B cell (primary cell): ENCODE results near the gene RPS28. TPM values are rescaled to one million over a fixed set of nuclear protein-coding genes. Genes with fewer than 3 reads are reported as not detected.
"Not testable (repeated sequence)": the region's sequence is repeated elsewhere in the genome, so short reads cannot be mapped to it uniquely, and the experiment has no call there.

Experiments used
- ATAC-seq: fragments of 200-7000 bp; cut with Tn5 transposase; one replicate; pipeline ENCODE4 v1.10.0; 2021; ENCODE audit warnings: low read depth, mild to moderate bottlenecking, moderate number of reproducible peaks, moderate library complexity
- CTCF ChIA-PET: fragments of 350-600 bp; sonication (Branson Sonifier 250); formaldehyde crosslinking; loops from one replicate; lab custom pipeline; 2021; ENCODE audit warnings: antibody characterized with exemption, inconsistent platforms; lab: Charles Lee
- POLR2A ChIA-PET: fragments of 350-600 bp; sonication (Branson Sonifier 250); formaldehyde crosslinking; loops from one replicate; lab custom pipeline; 2021; ENCODE audit warnings: antibody characterized with exemption; lab: Charles Lee
- DNase-seq: peaks from one replicate; pipeline ENCODE4 v3.0.0; 2013
- H2AFZ ChIP-seq: 2 replicates; pipeline ENCODE4 v1.6.1; 2012; ENCODE audit warnings: mild to moderate bottlenecking, low read depth, low read length; ENCODE audit not compliant: insufficient read depth, poor library complexity, severe bottlenecking
- H3K27ac ChIP-seq, 2 donors: 1 replicate in 1 of 2; 2 replicates in 1 of 2; pipeline ENCODE4 v1.5.1; 2012 to 2013; ENCODE audit warnings: low read length in 2 of 2, mild to moderate bottlenecking in 2 of 2, moderate library complexity in 1 of 2
- H3K27me3 ChIP-seq, 4 experiments: fragments of 200-600 bp in 1 of 4; sonication (generic) in 1 of 4; replicated peaks in 1 of 4; 1 replicate in 2 of 4; 2 replicates in 2 of 4; pipeline versions ENCODE4 v1.6.1 to v1.7.0; 2013 to 2016; ENCODE audit warnings: low read length in 3 of 4, mild to moderate bottlenecking in 2 of 4, mixed read lengths in 1 of 4, moderate library complexity in 1 of 4; ENCODE audit not compliant: insufficient read depth in 4 of 4, control insufficient read depth in 3 of 4; ENCODE audit errors: control extremely low read depth in 1 of 4
- H3K36me3 ChIP-seq, 2 experiments: replicated peaks in 1 of 2; 1 replicate in 1 of 2; 2 replicates in 1 of 2; pipeline versions ENCODE4 v1.6.1 to v1.7.1; 2013; ENCODE audit warnings: low read length in 1 of 2; ENCODE audit not compliant: insufficient read depth in 2 of 2, control insufficient read depth in 1 of 2; ENCODE audit errors: control extremely low read depth in 1 of 2, extremely low read depth in 1 of 2
- H3K4me1 ChIP-seq, 2 donors: fragments of 200-600 bp in 1 of 2; sonication (generic) in 1 of 2; 1 replicate in 1 of 2; 2 replicates in 1 of 2; pipeline versions ENCODE4 v1.5.1 to v1.6.1; 2013 to 2017; ENCODE audit warnings: low read length in 2 of 2; ENCODE audit not compliant: control insufficient read depth in 2 of 2, insufficient read depth in 2 of 2
- H3K4me2 ChIP-seq: replicated peaks from 2 replicates; pipeline ENCODE3; 2012; ENCODE audit warnings: mild to moderate bottlenecking, low read depth, low read length; ENCODE audit not compliant: poor library complexity, severe bottlenecking
- H3K4me3 ChIP-seq, 5 experiments: fragments of 200-600 bp in 1 of 5; sonication (generic) in 1 of 5; 1 replicate in 3 of 5; 2 replicates in 2 of 5; pipeline versions ENCODE4 v1.5.1 to v1.7.0; 2011 to 2016; ENCODE audit warnings: low read length in 4 of 5, mild to moderate bottlenecking in 4 of 5, low read depth in 2 of 5, control low read depth in 1 of 5, moderate library complexity in 1 of 5; ENCODE audit not compliant: insufficient read depth in 1 of 5; ENCODE audit errors: control extremely low read depth in 1 of 5, extremely low read depth in 1 of 5
- H3K79me2 ChIP-seq: fragments of 200-600 bp; sonication (generic); one replicate; pipeline ENCODE4 v1.6.0; 2016; ENCODE audit warnings: low read length; ENCODE audit not compliant: control insufficient read depth, insufficient read depth
- H3K9ac ChIP-seq: fragments of 200-600 bp; sonication (generic); 2 replicates; pipeline ENCODE4 v1.6.1; 2017; ENCODE audit warnings: mild to moderate bottlenecking, low read length, moderate library complexity
- H3K9me3 ChIP-seq, 3 donors: one replicate each; pipeline versions ENCODE4 v1.6.1 to v1.7.1; 2013; ENCODE audit warnings: low read length in 2 of 3; ENCODE audit not compliant: control insufficient read depth in 2 of 3, insufficient read depth in 1 of 3; ENCODE audit errors: control extremely low read depth in 1 of 3
- H4K20me1 ChIP-seq: 2 replicates; pipeline ENCODE4 v1.6.0; 2012; ENCODE audit warnings: mild to moderate bottlenecking, low read length; ENCODE audit not compliant: insufficient read depth, control insufficient read depth, poor library complexity, severe bottlenecking
- H3K27ac Mint-ChIP-seq: one replicate; pipeline ENCODE4 v1.8.0; 2021; ENCODE audit warnings: mixed read lengths
- H3K27me3 Mint-ChIP-seq: one replicate; pipeline ENCODE4 v1.8.0; 2021; ENCODE audit warnings: mixed read lengths
- H3K4me1 Mint-ChIP-seq: one replicate; pipeline ENCODE4 v1.8.0; 2021; ENCODE audit warnings: mixed read lengths
- H3K4me3 Mint-ChIP-seq: one replicate; pipeline ENCODE4 v1.8.0; 2021; ENCODE audit warnings: mixed read lengths
- H3K9me3 Mint-ChIP-seq: one replicate; pipeline ENCODE4 v1.8.0; 2022; ENCODE audit warnings: mixed read lengths; ENCODE audit not compliant: insufficient read depth
- CTCF ChIP-seq: fragments of 200-600 bp; IDR thresholded peaks from one replicate; pipeline ENCODE4 v1.8.0; 2022; ENCODE audit warnings: antibody characterized with exemption, mild to moderate bottlenecking
- EZH2 ChIP-seq: IDR thresholded peaks from 2 replicates; pipeline ENCODE4 v1.6.1; 2012; ENCODE audit warnings: borderline replicate concordance, low read depth, mild to moderate bottlenecking, moderate library complexity, low read length; ENCODE audit not compliant: insufficient read depth, poor library complexity, severe bottlenecking
- WGBS: methylation state at CpG from one replicate; pipeline ENCODE4 v1.1.5; 2013; ENCODE audit warnings: missing lambda C conversion rate; ENCODE audit not compliant: insufficient coverage; 5-methylcytosine and 5-hydroxymethylcytosine counted together
- intact Hi-C: fragments of 100-400 bp; cut with micrococcal nuclease; formaldehyde crosslinking; loops from one replicate; pipeline ENCODE4 v1.10.0; 2022
- polyA plus RNA-seq: library from polyadenylated mRNA; depleted of rRNA; stranded (reverse); fragments of >200 nt; gene quantifications from 2 replicates; pipeline ENCODE4 v1.2.3, GENCODE V29; 2012
- total RNA-seq, 2 donors: library from RNA; stranded (reverse); fragments of 120-200 nt in 1 of 2; gene quantifications; 1 replicate in 1 of 2; 2 replicates in 1 of 2; pipeline versions ENCODE4 v1.2.3 to v1.2.4, GENCODE V29; 2013 to 2022

The RPS28 gene
- total and polyA plus RNA-seq, 2 donors (not counting 1 experiment from before 2014, with no cell fraction given), result 1,800 to 2,579 TPM

DNA sequence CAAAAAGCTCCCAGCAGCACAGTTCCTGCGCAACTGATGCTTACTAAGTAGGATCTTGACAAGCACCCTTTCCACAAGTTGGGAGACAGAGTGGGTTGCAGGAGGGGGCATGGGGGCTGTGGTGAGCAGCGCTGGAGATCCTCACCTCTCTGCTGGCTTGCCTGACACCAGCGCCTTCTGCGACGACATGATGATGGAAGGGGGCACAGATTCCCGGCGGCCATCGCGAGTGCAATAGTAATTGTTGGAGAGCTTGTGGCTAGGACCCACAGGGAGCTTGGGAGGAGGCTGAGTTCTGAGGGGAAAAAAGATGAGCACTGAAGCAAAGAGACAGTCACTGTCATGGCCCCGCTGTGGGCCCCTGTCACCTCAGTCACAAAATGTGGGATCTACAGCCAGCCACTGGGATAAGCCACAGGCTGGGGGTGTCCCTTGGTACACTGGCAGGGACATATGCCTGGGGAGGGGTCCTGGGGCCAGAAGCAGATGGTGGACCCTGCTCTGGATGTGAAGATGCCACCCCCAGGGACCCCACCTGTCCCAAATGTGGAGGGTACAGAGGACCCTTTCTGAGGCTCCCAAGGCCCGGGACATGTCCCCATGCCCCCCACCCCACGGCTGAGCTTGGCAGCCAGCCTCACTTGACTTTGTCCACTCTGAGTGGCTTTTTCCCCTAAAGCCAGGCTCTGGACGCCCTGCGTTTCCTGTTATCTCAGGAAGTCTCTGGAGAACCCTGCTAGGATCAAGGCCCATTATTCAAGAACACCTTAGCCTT, 4.8 kb upstream of the RPS28 start:
- Histone ChIP-seq H3K27ac (no peak overlapping the region), H3K9me3 (no peaks in the 10 kb centered on the region), H2AFZ (no peak overlapping the region), H3K9ac (no peak overlapping the region), H3K4me1 (peaks cover 8 to 14% of the 10 kb centered on the region in 2 donors), H4K20me1 (peaks cover 5% of the 10 kb centered on the region), H3K79me2 (peaks cover 35% of the 10 kb centered on the region), H3K4me3 (no peak overlapping the region), H3K4me2 (no peak overlapping the region), H3K36me3 (peaks cover 3 to 24% of the 10 kb centered on the region in 2 experiments), H3K27me3 (no peaks in the 10 kb centered on the region)
- Mint-ChIP-seq H3K9me3 (no peaks in the 10 kb centered on the region), H3K4me3 (no peak overlapping the region), H3K4me1 (peaks cover 24% of the 10 kb centered on the region), H3K27ac (no peak overlapping the region), H3K27me3 (no peaks in the 10 kb centered on the region)
- ChIA-PET CTCF (interaction anchor here (0.7 kb wide), 1 partner anchor 8 kb away, joined by 5 read pairs; no protein-coding TSS in a partner anchor), POLR2A (interaction anchor here (0.7 kb wide), 1 partner anchor 48 kb away, joined by 6 read pairs; no protein-coding TSS in a partner anchor)
- DNase-seq (no peak), ATAC-seq (no peak)
- intact Hi-C loops, result no loop called here
- TF ChIP-seq EZH2 (no peak), CTCF (no peak)
- WGBS, result 97% methylated on average over 14 of the region's 14 CpGs

DNA sequence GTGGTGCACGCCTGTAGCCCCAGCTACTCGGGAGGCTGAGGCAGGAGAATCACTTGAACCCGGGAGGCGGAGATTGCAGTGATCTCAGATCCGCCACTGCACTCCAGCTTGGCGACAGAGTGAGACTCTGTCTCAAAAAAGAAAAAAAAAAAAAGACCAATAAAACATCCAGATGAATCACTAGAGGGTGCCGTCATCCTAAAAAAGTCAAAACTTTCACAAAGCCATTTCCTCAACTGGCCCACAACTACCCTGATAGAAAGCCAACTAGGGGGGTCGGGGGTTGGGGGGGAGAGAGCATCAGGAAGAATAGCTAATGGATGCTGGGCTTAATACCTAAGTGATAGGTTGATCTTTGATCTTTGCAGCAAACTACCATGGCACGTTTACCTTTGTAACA, 2.5 kb upstream of the RPS28 start:
- H3K27ac Mint-ChIP-seq, result not testable (repeated sequence)
- POLR2A ChIA-PET, result interaction anchor here (0.6 to 0.7 kb wide), 4 partner anchors 51 to 724 kb away, joined by 3 to 12 read pairs (median 5); no protein-coding TSS in a partner anchor
- H3K4me1 Mint-ChIP-seq, result peaks cover 42% of the 10 kb centered on the region

More for the DNA sequence above, 2.5 kb upstream of the RPS28 start:
- Histone ChIP-seq H3K79me2 (peaks cover 46% of the 10 kb centered on the region), H3K4me1 (peaks cover 18 to 31% of the 10 kb centered on the region in 2 donors), H3K36me3 (peaks cover under 1 to 30% of the 10 kb centered on the region in 2 experiments)
- 95% methylated on average over 4 of the region's 9 CpGs for WGBS
- DNase-seq, H3K9me3 Mint-ChIP-seq, H3K4me2 ChIP-seq, intact Hi-C loops, H3K27me3 ChIP-seq, H3K27ac ChIP-seq, H3K9me3 ChIP-seq, ATAC-seq, H3K9ac ChIP-seq, H2AFZ ChIP-seq, H4K20me1 ChIP-seq, H3K4me3 ChIP-seq, H3K27me3 Mint-ChIP-seq: not testable (repeated sequence)
- CTCF ChIA-PET, result interaction anchor here (0.7 to 0.9 kb wide), 2 partner anchors 13 to 65 kb away, joined by 5 to 8 read pairs; no protein-coding TSS in a partner anchor
- H3K4me3 Mint-ChIP-seq, result peak overlapping the region; percentile 53
